Skeletal muscle tissue (tissue), 4 donors: ENCODE data around the gene NR1I2. TPM values are rescaled to one million over a fixed set of nuclear protein-coding genes. Genes with fewer than 3 reads are reported as not detected.
A peak's percentile ranks its signal among the peaks of the same experiment; 100 is the strongest.

ENCODE experiments used
- H3K27ac ChIP-seq: one replicate; pipeline ENCODE4 v1.7.0; 2013; ENCODE audit warnings: mild to moderate bottlenecking, low read depth, low read length, inconsistent platforms
- H3K27me3 ChIP-seq, 3 donors: one replicate each; pipeline ENCODE4 v1.7.0; 2013; ENCODE audit warnings: low read length in 3 of 3; ENCODE audit not compliant: control insufficient read depth in 3 of 3, insufficient read depth in 3 of 3
- H3K36me3 ChIP-seq, 3 donors: one replicate each; pipeline ENCODE4 v1.7.0; 2013; ENCODE audit warnings: low read length in 3 of 3; ENCODE audit not compliant: control insufficient read depth in 3 of 3, insufficient read depth in 3 of 3
- H3K4me1 ChIP-seq, 3 donors: one replicate each; pipeline ENCODE4 v1.7.0; 2013; ENCODE audit warnings: low read length in 3 of 3, mild to moderate bottlenecking in 3 of 3; ENCODE audit not compliant: control insufficient read depth in 3 of 3, insufficient read depth in 3 of 3
- H3K4me3 ChIP-seq, 3 donors: one replicate each; pipeline ENCODE4 v1.7.0; 2013; ENCODE audit warnings: low read length in 3 of 3
- H3K9ac ChIP-seq, 3 donors: one replicate each; pipeline ENCODE4 v1.7.0; 2013; ENCODE audit warnings: low read length in 3 of 3, mild to moderate bottlenecking in 3 of 3, moderate library complexity in 2 of 3, low read depth in 1 of 3
- H3K9me3 ChIP-seq, 3 donors: one replicate each; pipeline ENCODE4 v1.7.0; 2013; ENCODE audit warnings: low read length in 3 of 3; ENCODE audit not compliant: control insufficient read depth in 3 of 3
- total RNA-seq: library from RNA; depleted of rRNA; stranded (reverse); fragments of >200 nt; gene quantifications from one replicate; pipeline ENCODE4 v1.2.3, GENCODE V29; 2014
- donor health status: Osteomylitis.

The NR1I2 gene
- total RNA-seq, 1 donor from 2014 or later = under 0.01 TPM

DNA sequence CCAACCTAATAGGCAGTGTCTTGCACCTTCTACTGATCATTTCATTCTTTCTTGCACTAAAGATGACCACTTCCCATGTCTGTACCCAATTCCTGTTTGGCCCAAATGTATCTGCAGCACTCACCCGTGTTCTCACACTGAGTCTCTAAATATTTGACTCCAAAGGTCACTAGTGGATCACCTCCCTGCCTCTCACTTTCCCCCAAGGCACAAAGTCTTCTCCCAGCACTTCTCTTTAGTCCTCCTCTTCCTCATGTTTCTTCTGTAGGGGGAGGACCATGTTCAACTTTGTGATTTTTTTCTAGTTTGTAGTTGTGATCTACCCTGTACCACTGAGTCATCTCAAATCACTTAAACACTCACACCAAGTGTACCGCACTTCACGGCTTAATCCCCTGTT is 13.9 kb downstream of the NR1I2 start:
- no peaks in the 10 kb centered on the region for H3K9me3 ChIP-seq
- H3K27me3 ChIP-seq = peaks cover 0 to 3% (median 0%) of the 10 kb centered on the region in 3 donors
- no peak overlapping the region for H3K27ac ChIP-seq
- no peaks in the 10 kb centered on the region for H3K4me1 ChIP-seq
- H3K36me3 ChIP-seq = no peaks in the 10 kb centered on the region
- H3K9ac ChIP-seq = no peak overlapping the region
- H3K4me3 ChIP-seq = no peak overlapping the region

DNA sequence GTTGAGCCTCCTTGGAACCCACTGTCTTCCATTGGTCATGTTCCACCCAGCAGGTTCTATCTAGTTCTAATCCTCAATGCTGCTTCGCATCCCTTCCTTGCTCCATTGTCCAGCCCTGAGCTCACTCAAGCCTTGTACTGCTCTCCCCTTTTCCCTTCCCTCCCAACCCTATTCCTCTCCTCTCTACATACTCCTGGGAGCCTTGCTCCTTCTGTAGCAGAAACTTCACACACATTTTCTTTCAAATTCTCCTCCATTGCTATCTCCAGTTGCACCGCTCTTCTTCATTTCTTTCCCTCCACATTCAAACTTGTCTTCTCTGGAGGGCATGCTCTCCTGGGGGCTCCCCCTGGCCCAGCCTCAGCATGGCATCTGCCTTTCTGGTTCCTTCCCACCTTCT is 14.5 kb downstream of the NR1I2 start:
- no peaks in the 10 kb centered on the region for H3K36me3 ChIP-seq
- peaks cover 0 to 3% (median 0%) of the 10 kb centered on the region in 3 donors for H3K27me3 ChIP-seq
- H3K9me3 ChIP-seq = no peaks in the 10 kb centered on the region
- no peaks in the 10 kb centered on the region for H3K4me1 ChIP-seq
- no peak overlapping the region for H3K27ac ChIP-seq
- no peak overlapping the region for H3K4me3 ChIP-seq
- H3K9ac ChIP-seq = no peak overlapping the region

GRCh38 chr3:119796785-119797184 is 14.9 kb downstream of the NR1I2 start:
- H3K4me1 ChIP-seq = no peaks in the 10 kb centered on the region
- H3K9ac ChIP-seq = no peak overlapping the region
- H3K36me3 ChIP-seq = no peaks in the 10 kb centered on the region
- H3K27me3 ChIP-seq = peaks cover 0 to 3% (median 0%) of the 10 kb centered on the region in 3 donors
- H3K9me3 ChIP-seq = no peaks in the 10 kb centered on the region
- no peak overlapping the region for H3K4me3 ChIP-seq
- no peak overlapping the region for H3K27ac ChIP-seq

DNA sequence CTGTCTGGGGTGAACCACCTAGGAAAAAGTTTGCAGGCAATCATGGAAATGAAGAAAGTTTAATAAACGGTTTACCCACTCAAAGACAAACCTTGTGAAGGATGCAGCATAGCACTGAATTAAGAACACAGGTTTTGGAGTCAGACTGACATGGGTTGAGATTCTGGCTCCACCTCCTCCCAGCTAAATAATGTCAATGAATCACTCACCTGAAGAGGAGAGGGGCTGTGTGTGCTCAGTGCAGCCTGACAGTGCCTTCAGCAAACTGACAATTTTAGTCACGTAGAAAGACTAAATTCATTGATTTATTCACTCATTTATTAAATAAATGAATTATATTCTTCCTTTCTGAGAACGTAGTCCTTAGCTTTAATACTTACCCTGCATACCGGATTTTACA is 18.9 kb downstream of the NR1I2 start:
- Histone ChIP-seq H3K4me1 (no peaks in the 10 kb centered on the region), H3K27ac (no peak overlapping the region), H3K27me3 (peaks cover 0 to 1% (median 0%) of the 10 kb centered on the region in 3 donors), H3K9me3 (no peaks in the 10 kb centered on the region), H3K36me3 (no peaks in the 10 kb centered on the region), H3K9ac (no peak overlapping the region), H3K4me3 (no peak overlapping the region)

GRCh38 chr3:119808244-119808643 is 26.3 kb downstream of the NR1I2 start:
- peaks cover 0 to 4% (median 3%) of the 10 kb centered on the region in 3 donors for H3K27me3 ChIP-seq
- H3K27ac ChIP-seq = no peak overlapping the region
- H3K4me1 ChIP-seq = peaks cover 4 to 9% (median 4%) of the 10 kb centered on the region in 3 donors
- no peak overlapping the region for H3K4me3 ChIP-seq
- no peaks in the 10 kb centered on the region for H3K36me3 ChIP-seq
- H3K9me3 ChIP-seq = no peaks in the 10 kb centered on the region
- no peak overlapping the region for H3K9ac ChIP-seq

- no peak overlapping the region for H3K27ac ChIP-seq
- no peaks in the 10 kb centered on the region for H3K9me3 ChIP-seq
- peaks cover 4 to 9% (median 4%) of the 10 kb centered on the region in 3 donors for H3K4me1 ChIP-seq
- no peaks in the 10 kb centered on the region for H3K36me3 ChIP-seq
- H3K4me3 ChIP-seq = no peak overlapping the region
- peaks cover 0 to 4% (median 3%) of the 10 kb centered on the region in 3 donors for H3K27me3 ChIP-seq
- no peak overlapping the region for H3K9ac ChIP-seq
These were observed 26.9 kb downstream of the NR1I2 start for GRCh38 chr3:119808843-119809242.

DNA sequence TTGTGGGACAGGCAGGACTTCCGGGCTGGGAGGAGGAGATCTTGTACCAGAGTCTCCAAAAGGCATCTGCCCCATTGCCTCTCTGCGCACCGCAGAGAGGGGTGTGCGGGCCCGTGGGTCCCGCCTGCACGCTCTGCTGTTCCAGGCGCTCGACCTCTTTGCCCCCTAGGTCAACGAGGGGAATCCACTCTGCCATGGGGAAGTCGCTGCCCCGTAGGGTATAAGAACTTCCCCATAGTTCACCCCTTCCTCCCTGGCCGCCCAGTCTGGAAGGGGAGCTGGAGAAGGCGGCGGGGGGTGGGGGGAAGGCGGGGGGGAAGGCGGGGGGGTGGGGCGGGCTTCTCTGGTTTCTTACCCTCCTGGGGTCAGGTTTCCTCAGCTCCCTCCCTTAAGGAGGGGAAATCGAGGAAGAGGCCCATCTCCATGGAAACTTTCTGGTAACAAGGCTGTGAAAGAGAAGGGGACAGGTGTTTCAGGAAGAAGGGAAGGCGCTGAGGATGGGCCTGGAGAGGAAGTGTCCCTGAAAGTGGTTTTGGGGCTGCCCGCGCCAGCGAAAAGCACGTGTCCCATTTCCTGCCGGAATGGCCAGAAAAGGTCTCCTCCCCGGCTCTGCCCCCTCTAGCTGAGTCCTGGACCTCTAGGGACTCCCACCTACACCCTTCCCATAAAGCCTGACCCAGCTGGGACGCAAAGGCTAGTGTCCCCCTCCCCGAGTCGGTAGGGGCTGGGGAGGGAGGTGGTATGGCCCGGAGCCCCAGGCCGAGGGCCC is 27.5 kb downstream of the NR1I2 start:
- H3K27ac ChIP-seq = no peak overlapping the region
- peaks cover 4 to 5% (median 4%) of the 10 kb centered on the region in 3 donors for H3K27me3 ChIP-seq
- H3K4me1 ChIP-seq = peaks cover 4 to 9% (median 4%) of the 10 kb centered on the region in 3 donors
- H3K4me3 ChIP-seq = peak overlapping the region; percentile 61 to 77 (median 70)
- H3K36me3 ChIP-seq = no peaks in the 10 kb centered on the region
- peak overlapping the region in 2 of 3 donors; percentile 56 to 74 for H3K9ac ChIP-seq
- H3K9me3 ChIP-seq = no peaks in the 10 kb centered on the region

DNA sequence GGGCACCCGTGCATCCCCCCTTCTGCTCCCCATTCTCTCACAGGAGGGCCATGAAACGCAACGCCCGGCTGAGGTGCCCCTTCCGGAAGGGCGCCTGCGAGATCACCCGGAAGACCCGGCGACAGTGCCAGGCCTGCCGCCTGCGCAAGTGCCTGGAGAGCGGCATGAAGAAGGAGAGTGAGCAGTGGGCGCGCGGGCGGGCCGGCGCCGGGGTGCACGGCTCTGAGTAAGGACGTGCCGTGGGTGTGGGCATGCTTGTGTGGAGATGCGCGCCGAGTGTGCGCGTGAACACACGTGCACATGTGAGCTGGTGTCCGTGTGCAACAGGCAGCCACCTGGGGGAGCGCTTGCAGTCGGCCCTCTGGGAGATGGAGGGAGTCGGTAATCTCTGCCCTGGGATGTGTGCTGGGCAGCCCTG is 28.1 kb downstream of the NR1I2 start:
- Histone ChIP-seq H3K9me3 (no peaks in the 10 kb centered on the region), H3K27ac (no peak overlapping the region), H3K27me3 (peaks cover 4 to 7% (median 5%) of the 10 kb centered on the region in 3 donors), H3K4me1 (peaks cover 4 to 9% (median 4%) of the 10 kb centered on the region in 3 donors), H3K9ac (peak overlapping the region in 2 of 3 donors; percentile 56 to 74), H3K4me3 (peak overlapping the region; percentile 61 to 77 (median 70)), H3K36me3 (no peaks in the 10 kb centered on the region)

- Histone ChIP-seq H3K4me1 (peaks cover 4 to 9% (median 4%) of the 10 kb centered on the region in 3 donors), H3K27ac (no peak overlapping the region), H3K4me3 (no peak overlapping the region), H3K27me3 (peaks cover 5 to 14% (median 11%) of the 10 kb centered on the region in 3 donors), H3K36me3 (no peaks in the 10 kb centered on the region), H3K9ac (no peak overlapping the region), H3K9me3 (no peaks in the 10 kb centered on the region)
These were observed 30.7 kb downstream of the NR1I2 start for GRCh38 chr3:119812491-119813058.

- H3K27ac ChIP-seq = no peak overlapping the region
- H3K9me3 ChIP-seq = no peaks in the 10 kb centered on the region
- H3K9ac ChIP-seq = no peak overlapping the region
- peaks cover 2 to 14% (median 11%) of the 10 kb centered on the region in 3 donors for H3K27me3 ChIP-seq
- H3K36me3 ChIP-seq = no peaks in the 10 kb centered on the region
- no peaks in the 10 kb centered on the region for H3K4me1 ChIP-seq
- no peak overlapping the region for H3K4me3 ChIP-seq
These were observed 33.8 kb downstream of the NR1I2 start for GRCh38 chr3:119815716-119816115.
